AG20443 (cell line): ENCODE measurements around the gene GSTA5.
A peak's percentile ranks its signal among the peaks of the same experiment; 100 is the strongest.
"Not testable (repeated sequence)": the region's sequence is repeated elsewhere in the genome, so short reads cannot be mapped to it uniquely, and the experiment has no call there.

Source experiments
- DNase-seq: peaks from one replicate; pipeline ENCODE4 v3.0.0; 2012; ENCODE audit warnings: low spot score, mixed read lengths

GSTA5 gene

DNA sequence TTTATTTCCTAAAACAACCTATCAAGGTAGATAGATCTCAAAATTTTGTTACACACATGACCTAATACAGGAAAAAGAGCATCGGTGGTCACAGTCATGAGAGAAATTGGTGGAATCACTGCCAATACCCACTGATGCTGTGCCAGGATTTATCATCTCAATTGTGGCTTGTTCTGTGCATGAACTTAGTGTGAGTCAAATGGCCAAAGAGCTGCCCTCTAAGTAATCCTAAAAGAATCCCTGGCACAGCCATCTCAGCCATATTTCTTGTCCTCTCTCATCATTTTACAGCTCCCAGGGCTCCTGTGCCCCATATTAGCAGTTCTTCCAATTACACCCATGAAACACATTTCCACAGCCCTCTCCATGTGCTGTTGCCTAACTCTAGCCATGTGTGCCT lies 6.1 kb downstream of the GSTA5 start:
- DNase-seq: peak; percentile 66

DNA sequence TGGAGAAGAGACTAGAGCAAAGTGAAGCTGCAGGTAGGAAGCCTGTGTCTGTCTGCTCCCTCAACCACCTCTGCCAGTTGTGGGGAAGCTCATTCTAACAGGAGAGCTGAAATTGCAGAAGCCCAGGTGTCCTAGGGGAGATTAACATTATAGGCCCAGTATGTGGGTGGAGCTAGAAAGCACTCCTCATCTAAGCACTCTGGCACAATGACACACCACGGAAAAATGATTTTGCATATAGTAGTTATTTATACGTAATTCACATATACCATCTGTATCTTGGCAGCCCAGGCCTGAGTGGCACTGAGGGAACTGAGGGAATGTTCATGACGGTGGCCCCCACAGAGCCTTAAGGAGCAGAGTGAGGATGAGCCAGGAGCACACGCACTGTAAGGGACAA lies 9.7 kb downstream of the GSTA5 start:
- not testable (repeated sequence) for DNase-seq

- no peak for DNase-seq
Observed at GRCh38 chr6:52829046-52829817, 11.4 kb downstream of the GSTA5 start.

DNA sequence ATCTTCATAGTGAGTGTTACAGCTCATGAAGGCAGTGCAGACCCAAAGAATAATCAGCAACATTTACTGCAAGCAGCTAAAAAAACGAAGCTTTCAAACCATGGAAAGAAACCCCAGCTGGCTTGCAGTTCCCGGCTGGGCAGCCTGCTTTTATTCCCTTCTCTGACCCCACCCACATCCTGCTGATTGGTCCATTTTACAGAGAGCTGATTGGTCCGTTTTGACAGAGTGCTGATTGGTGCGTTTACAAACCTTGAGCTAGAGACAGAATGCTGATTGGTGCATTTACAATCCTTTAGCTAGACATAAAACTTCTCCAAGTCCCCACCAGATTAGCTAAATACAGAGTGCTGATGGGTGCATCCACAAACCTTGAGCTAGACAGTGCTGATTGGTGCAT lies 12.0 kb downstream of the GSTA5 start:
- not testable (repeated sequence) for DNase-seq

- DNase-seq: not testable (repeated sequence)
Observed at GRCh38 chr6:52827073-52827783, 13.4 kb downstream of the GSTA5 start.

DNA sequence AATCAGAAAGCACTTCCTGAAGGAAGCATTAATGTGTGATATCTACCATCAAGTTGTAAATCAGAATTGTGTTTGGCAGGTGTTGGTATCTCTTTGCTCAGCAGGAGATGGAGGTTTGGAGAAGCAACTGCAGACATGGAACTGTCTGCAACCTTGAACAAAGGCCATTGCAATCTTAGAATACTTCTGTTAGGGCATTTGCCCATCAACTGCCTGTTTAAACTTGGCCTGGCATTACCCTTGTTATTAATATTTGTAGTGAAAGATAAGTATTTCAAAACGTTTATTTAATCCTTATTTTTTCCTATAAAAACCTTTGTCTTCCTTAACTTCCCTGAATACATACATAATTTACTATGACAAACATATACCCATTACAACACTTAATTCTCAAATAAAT lies 14.1 kb downstream of the GSTA5 start:
- no peak for DNase-seq

DNA sequence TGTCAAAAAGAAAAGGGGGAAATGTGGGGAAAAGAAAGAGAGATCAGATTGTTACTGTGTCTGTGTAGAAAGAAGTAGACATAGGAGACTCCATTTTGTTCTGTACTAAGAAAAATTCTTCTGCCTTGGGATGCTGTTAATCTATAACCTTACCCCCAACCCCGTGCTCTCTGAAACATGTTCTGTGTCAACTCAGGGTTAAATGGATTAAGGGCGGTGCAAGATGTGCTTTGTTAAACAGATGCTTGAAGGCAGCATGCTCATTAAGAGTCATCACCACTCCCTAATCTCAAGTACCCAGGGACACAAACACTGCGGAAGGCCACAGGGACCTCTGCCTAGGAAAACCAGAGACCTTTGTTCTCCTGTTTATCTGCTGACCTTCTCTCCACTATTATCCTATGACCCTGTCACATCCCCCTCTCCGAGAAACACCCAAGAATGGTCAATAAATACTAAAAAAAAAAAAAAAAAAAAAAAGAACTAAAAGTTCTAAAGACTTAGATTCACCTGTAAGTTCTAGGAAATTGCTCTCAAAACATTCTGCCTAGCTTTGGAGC lies 14.6 kb downstream of the GSTA5 start:
- not testable (repeated sequence) for DNase-seq

GRCh38 chr6:52825270-52825793 lies 15.3 kb downstream of the GSTA5 start:
- not testable (repeated sequence) for DNase-seq

- DNase-seq: no peak
Observed at GRCh38 chr6:52821842-52822241, 18.8 kb downstream of the GSTA5 start.

GRCh38 chr6:52820198-52820597 lies 20.4 kb downstream of the GSTA5 start:
- DNase-seq: peak; percentile 78

DNA sequence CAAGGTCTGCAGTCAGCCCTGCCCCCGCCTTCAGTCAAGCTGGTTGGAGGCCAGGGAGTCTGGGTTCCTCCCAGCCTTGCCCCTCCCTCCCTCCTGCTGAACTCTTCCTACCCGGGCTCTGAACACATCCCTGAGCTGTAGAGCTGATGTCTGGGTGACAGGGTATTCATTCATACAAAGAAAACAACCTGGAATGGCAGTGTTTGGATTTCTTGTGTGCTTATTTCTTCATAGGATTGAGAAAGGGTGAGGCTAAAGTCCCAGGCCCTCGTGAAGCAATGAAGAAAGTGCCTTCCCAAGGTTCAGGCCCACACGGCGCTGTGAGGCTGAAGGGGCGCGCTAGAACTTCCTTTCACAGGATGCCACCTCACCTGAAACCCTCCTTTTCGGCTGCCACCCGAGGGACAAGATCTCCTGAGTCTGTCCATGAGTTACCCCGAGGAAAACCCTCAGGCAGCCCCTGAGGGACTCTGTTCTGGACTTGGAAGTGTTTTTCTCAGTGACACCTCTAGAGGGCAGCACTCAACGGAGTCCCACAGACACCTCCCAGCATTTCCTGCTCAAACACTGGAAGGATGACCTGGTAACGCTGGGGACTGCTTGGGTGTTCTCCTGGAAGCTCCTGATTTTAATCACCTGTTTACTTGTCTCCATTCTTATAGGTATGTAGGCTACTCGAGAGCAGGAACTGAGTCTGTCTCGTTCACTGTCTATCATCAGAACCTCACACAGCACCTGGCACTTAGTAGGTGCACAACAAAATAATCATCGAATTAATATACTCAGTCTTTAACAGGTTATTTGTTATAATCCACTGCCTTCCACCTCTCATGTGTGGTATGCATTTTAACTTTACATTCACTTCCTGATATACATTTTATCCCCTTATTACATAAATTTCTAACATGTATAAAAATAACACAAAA lies 25.2 kb downstream of the GSTA5 start:
- DNase-seq: peak; percentile 81

GRCh38 chr6:52814545-52814944 lies 26.1 kb downstream of the GSTA5 start:
- DNase-seq: not testable (repeated sequence)

DNA sequence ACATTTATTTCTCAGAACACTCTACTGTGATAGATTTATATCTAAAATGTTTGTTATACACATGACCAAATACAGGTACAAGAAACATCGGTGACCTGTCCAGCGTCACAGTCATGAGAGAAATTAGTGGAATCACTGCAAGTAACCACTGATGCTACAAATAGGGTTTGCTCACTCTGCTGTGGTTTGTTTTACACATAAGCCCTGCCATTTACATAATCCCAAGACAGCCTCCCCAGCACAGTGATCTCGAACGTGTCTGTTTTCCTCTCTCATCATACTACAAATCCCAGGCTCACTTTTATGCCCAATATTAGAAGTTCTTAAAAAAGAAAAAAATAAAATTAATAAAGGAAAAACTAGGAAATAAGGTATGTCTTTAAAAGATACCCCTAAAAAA lies 30.8 kb downstream of the GSTA5 start:
- not testable (repeated sequence) for DNase-seq

DNA sequence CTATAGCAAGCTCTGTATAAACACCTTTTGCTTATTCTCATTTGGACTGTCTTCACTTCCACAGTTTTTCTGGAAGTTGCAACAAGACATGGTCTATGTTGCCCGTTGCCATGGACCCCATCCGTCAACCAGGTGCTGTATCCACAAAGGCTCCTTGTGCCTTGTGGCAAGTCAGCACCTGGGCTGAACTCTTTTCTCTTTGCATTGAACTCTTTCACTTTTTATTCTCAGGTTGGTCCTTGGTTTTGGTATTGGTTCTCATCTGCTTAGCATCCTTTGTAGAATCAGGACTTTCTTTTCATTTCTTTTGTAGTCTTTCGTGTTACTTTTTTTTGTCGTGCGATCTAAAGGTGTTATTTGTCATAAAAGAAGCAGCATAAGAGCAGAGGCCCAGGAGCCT lies 32.0 kb downstream of the GSTA5 start:
- DNase-seq: no peak

DNA sequence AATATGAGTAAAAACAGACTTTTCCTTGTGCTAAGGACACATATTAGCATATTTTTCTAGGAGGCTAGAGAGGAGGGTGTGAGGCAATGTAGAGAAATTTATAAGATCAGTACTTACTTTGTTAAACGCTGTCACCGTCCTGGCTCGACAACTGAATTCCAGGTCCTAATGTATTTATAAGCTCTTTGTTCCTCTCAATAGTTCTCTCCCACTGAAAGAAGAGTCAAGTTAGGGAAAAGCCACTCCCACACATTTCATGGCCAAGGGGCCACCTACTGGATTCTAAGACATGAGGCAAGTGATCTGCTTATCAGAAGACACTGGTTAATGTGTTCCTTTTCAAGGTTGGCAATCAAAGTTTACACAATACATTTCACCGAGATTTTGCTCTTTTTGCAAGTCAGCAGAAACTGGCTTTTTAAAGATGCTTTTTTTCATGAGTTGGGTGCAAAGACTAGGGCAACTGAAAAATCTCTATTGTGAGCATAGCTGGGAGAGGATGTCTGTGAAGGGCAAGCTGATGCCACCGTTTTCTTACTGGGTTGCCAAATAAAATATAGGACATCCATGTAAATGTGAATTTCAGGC lies 36.9 kb downstream of the GSTA5 start, which contains the start of gene GSTA1:
GSTA1 (minus strand) TSS at position 149 of the 588 bp plus-strand sequence. CDS start 4,549 bp downstream, outside the sequence.
- not testable (repeated sequence) for DNase-seq

GRCh38 chr6:52802806-52803205 lies 37.8 kb downstream of the GSTA5 start:
- no peak for DNase-seq

GRCh38 chr6:52801188-52801841 lies 39.3 kb downstream of the GSTA5 start:
- DNase-seq: no peak

GRCh38 chr6:52799272-52799671 lies 41.3 kb downstream of the GSTA5 start:
- DNase-seq: peak; percentile 18

- not testable (repeated sequence) for DNase-seq
Observed at GRCh38 chr6:52794366-52794765, 46.2 kb downstream of the GSTA5 start.

DNA sequence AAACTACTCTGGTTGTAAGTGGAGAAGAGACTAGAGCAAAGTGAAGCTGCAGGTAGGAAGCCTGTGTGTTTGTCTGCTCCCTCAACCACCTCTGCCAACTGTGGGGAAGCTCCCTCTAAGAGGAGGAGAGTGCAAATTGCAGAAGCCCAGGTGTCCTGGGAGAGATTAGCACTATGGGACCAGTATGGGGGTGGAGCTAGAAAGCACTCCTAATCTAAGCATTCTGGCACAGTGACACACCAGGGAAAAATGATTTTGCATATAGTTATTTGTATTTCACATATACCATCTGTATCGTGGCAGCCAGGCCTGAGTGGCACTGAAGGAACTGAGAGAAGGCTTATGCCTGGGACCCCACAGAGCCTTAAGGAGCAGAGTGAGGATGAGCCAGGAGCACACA lies 49.8 kb downstream of the GSTA5 start:
- DNase-seq: no peak

DNA sequence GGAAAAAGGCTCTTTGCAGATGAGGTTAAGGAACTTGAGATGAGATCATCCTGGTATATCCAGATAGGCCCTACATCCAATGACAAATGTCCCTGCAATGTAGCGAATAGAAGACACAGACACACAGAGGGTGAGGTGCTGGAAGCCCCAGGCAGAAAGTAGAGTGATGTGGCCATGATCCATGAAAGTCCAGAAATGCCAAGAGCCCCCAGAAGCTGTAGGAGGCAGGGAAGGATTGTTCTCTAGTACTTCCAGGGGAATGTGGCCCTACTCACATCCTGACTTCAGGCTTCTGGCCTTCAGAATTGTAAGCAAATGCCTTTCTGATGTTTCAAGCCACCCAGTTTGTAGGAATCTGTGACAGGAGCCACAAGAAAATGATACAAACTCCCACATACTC lies 51.0 kb downstream of the GSTA5 start:
- peak; percentile 8 for DNase-seq
